ENCODE results near the gene AKAP6. TPM values are rescaled to one million over a fixed set of nuclear protein-coding genes. Genes with fewer than 3 reads are reported as not detected.

AKAP6 gene
- total RNA-seq, 2 experiments from 2014 or later, result 1.2 to 1.4 TPM

DNA sequence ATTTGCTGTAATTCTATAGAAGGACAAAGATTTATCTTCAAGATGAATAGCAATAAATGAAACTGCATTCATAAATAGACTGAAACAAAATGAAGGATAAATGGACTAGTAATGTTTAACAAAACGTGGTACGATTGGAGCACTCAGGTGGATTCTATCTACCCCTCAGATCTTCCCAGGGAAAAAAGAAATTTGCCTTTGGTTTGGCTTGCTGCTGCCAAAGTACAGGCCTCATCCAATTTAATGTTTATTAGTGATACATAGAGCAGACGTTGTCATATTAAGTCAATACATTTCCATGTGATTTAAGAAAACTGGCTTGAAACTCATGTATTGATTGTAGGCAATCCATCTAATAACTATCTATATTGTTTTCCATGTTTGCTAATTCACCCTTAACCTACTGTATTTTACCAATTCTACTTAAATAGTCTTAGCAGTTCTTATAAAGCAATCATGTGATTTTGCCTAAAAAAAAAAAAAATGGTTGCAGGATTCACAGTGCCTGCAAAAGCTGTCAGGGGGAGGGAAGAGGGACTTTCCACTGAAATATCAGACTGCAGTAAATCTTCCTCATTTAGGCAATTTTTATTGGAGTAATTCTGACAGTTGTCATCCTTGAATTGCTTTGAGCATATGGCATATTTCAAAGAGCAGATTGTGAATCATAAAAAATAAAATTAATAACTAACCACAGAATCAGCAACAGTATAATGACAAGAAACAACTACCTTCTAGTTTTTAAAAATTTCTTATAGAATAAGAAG, 367.4 kb downstream of the AKAP6 start:
- no peak for ATAC-seq
- ChIA-PET POLR2A (no interaction called here), CTCF (no interaction called here)
- H3K4me3 Mint-ChIP-seq, result no peak overlapping the region
- H3K36me3 Mint-ChIP-seq (ENCODE audit: low read depth), result no peaks in the 10 kb centered on the region
- DNase-seq, result no peak
- no peaks in the 10 kb centered on the region for H3K27me3 Mint-ChIP-seq
- intact Hi-C loops (cut with micrococcal nuclease), result no loop called here
- TF ChIP-seq, protein P1, sequence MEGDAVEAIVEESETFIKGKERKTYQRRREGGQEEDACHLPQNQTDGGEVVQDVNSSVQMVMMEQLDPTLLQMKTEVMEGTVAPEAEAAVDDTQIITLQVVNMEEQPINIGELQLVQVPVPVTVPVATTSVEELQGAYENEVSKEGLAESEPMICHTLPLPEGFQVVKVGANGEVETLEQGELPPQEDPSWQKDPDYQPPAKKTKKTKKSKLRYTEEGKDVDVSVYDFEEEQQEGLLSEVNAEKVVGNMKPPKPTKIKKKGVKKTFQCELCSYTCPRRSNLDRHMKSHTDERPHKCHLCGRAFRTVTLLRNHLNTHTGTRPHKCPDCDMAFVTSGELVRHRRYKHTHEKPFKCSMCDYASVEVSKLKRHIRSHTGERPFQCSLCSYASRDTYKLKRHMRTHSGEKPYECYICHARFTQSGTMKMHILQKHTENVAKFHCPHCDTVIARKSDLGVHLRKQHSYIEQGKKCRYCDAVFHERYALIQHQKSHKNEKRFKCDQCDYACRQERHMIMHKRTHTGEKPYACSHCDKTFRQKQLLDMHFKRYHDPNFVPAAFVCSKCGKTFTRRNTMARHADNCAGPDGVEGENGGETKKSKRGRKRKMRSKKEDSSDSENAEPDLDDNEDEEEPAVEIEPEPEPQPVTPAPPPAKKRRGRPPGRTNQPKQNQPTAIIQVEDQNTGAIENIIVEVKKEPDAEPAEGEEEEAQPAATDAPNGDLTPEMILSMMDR (IDR thresholded peaks at IDR 0.05), result no peak
- no peaks in the 10 kb centered on the region for H3K9me3 Mint-ChIP-seq
- H3K27ac Mint-ChIP-seq, result no peak overlapping the region
- H3K4me1 Mint-ChIP-seq (ENCODE audit: low read depth), result no peaks in the 10 kb centered on the region

DNA sequence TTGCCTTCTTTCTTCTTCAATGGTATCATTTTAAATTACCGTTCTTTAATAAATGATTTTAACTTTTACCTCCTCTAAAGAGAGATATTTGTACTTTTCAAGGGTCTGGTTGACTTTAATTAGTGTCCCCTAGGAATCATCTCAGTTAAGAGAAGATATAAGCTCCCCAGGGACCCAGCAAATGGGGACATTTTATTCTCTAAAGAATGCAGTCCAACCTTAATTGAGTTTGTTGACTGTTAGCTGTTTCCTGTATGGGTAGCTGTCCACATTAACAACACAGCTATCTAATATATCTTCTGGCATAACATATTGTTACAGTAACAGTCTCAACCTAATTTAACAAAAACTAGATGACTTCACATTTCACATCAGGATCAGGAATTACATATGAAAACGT, 368.0 kb downstream of the AKAP6 start:
- Mint-ChIP-seq H3K36me3 (ENCODE audit: low read depth) (no peaks in the 10 kb centered on the region), H3K4me3 (no peak overlapping the region), H3K4me1 (ENCODE audit: low read depth) (no peaks in the 10 kb centered on the region), H3K27me3 (no peaks in the 10 kb centered on the region), H3K9me3 (no peaks in the 10 kb centered on the region), H3K27ac (no peak overlapping the region)
- ChIA-PET POLR2A (no interaction called here), CTCF (no interaction called here)
- DNase-seq, result no peak
- TF ChIP-seq, protein P1 (IDR thresholded peaks at IDR 0.05), result no peak
- no peak for ATAC-seq
- intact Hi-C loops (cut with micrococcal nuclease), result no loop called here

DNA sequence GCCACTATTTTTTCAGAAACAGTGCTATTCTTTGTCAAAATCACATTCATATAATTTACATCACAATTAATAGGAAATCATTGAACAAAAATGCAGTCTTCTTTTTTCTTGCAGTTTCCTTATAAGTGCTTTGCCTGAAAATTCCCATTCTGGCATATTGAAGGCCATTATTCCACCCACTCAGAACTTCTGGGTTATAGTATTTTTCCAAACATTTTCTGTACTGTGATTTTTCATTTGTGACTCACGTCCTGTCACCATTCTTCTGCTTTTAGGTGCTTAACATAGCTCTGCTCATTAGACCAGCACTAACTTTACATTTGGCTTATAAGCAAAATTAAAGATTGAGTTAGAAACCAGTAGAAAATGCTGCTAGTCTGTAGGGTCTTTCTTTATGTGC, 368.6 kb downstream of the AKAP6 start:
- DNase-seq (no peak), ATAC-seq (no peak)
- Mint-ChIP-seq H3K27ac (no peak overlapping the region), H3K4me3 (no peak overlapping the region), H3K27me3 (no peaks in the 10 kb centered on the region), H3K4me1 (ENCODE audit: low read depth) (no peaks in the 10 kb centered on the region), H3K36me3 (ENCODE audit: low read depth) (no peaks in the 10 kb centered on the region), H3K9me3 (no peaks in the 10 kb centered on the region)
- intact Hi-C loops (cut with micrococcal nuclease), result no loop called here
- CTCF ChIA-PET, result no interaction called here
- POLR2A ChIA-PET, result no interaction called here
- TF ChIP-seq, protein P1 (IDR thresholded peaks at IDR 0.05), result no peak

DNA sequence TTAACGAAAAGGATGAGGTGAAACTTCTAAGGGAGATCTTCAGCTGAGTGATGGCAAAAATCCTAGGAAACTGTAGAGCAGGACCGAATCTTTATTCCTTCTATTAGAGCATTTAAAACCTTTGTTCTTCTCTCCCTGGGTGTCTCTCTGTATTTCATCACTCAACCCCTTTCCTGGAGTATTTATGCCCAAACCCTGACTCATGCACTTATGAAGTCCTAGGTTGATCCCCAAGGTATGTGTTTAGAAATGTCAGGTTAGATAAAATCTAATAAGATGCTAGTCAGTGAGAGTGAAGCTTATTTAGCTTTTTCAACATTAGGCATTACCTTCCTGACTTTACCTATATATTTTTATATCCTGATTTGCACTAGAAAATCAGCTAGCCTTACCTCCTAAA, 369.7 kb downstream of the AKAP6 start:
- intact Hi-C loops (cut with micrococcal nuclease), result no loop called here
- ChIA-PET CTCF (no interaction called here), POLR2A (no interaction called here)
- ATAC-seq (no peak), DNase-seq (no peak)
- TF ChIP-seq, protein P1 (IDR thresholded peaks at IDR 0.05), result no peak
- H3K4me3 Mint-ChIP-seq, result no peak overlapping the region
- H3K36me3 Mint-ChIP-seq (ENCODE audit: low read depth), result no peaks in the 10 kb centered on the region
- no peaks in the 10 kb centered on the region for H3K27me3 Mint-ChIP-seq
- no peaks in the 10 kb centered on the region for H3K9me3 Mint-ChIP-seq
- H3K27ac Mint-ChIP-seq, result no peak overlapping the region
- H3K4me1 Mint-ChIP-seq (ENCODE audit: low read depth), result no peaks in the 10 kb centered on the region

DNA sequence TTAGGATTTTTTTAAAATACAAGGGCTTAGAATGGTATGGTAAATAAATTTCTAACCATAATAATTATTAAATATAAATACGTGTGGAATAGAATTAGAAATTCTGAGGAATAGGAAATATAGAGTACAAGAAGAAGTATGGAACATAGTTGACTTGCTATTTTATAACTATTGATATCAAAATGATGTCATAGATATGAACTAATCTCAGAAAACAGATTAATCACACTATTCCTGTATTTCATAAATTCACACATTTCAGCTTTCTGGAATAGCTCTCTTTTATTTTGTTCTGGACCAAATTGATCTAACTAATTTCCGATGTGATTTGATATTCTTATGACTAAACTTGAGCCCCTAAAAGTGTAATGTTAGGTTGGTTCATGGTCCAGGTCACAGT, 372.4 kb downstream of the AKAP6 start:
- no peak for ATAC-seq
- H3K9me3 Mint-ChIP-seq, result no peaks in the 10 kb centered on the region
- CTCF ChIA-PET, result no interaction called here
- H3K36me3 Mint-ChIP-seq (ENCODE audit: low read depth), result no peaks in the 10 kb centered on the region
- H3K27me3 Mint-ChIP-seq, result no peaks in the 10 kb centered on the region
- POLR2A ChIA-PET, result no interaction called here
- H3K4me1 Mint-ChIP-seq (ENCODE audit: low read depth), result no peaks in the 10 kb centered on the region
- H3K27ac Mint-ChIP-seq, result no peak overlapping the region
- DNase-seq, result no peak
- TF ChIP-seq, protein P1 (IDR thresholded peaks at IDR 0.05), result no peak
- no peak overlapping the region for H3K4me3 Mint-ChIP-seq
- intact Hi-C loops (cut with micrococcal nuclease), result no loop called here
